ENCODE measurements around the gene LILRA6. TPM values are rescaled to one million over a fixed set of nuclear protein-coding genes. Genes with fewer than 3 reads are reported as not detected.

LILRA6 gene
- total and polyA plus RNA-seq, 2 of the 13 experiments (the other 11 are each of a cell fraction or from before 2014, with no cell fraction given), result not detected

DNA sequence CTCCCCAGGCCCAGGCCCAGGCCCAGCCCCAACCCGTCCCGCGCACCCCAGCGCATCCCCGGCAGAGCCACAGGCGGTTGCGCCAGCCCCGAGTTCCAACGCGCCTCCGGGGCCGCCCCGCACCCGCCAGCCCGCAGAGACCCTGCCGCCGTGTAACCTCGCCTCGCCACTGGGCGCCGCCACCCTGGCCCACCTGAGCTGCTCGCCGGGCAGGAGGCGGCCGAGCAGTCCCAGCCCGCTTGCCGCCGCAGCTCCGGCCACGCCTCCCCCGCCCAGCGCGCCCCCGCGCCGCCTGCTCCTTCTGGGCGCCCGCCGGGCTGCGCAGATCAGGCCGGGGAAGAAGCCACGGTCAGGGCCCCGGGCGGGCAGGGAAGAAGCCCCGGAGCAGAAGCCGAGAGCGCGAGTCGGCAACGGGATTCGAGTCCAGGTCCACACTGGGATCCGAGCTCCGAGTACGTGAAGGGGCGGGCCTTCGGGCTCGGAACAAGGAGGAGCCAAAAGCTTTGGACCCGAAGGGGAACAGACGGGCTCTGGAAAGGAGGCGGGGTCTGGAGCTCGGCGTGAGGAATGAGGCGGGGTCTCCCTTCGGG, 53.4 kb downstream of the LILRA6 start, which contains the start of gene MBOAT7 (continued):
- TF ChIP-seq KDM2A (CRISPR knock-in tag; IDR thresholded peaks at IDR 0.05; ENCODE audit: borderline replicate concordance, low read depth), result peak; percentile 30; the same call in 1 of the 2 replicates
- TF ChIP-seq, protein P1, sequence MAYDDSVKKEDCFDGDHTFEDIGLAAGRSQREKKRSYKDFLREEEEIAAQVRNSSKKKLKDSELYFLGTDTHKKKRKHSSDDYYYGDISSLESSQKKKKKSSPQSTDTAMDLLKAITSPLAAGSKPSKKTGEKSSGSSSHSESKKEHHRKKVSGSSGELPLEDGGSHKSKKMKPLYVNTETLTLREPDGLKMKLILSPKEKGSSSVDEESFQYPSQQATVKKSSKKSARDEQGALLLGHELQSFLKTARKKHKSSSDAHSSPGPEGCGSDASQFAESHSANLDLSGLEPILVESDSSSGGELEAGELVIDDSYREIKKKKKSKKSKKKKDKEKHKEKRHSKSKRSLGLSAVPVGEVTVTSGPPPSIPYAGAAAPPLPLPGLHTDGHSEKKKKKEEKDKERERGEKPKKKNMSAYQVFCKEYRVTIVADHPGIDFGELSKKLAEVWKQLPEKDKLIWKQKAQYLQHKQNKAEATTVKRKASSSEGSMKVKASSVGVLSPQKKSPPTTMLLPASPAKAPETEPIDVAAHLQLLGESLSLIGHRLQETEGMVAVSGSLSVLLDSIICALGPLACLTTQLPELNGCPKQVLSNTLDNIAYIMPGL (CRISPR knock-in tag; IDR thresholded peaks at IDR 0.05; ENCODE audit: borderline replicate concordance in 1 of 2, low read depth in 1 of 2), result peak; percentile 82 to 89; a peak in 3 of 4 replicates
- TF ChIP-seq MAFG (CRISPR knock-in tag; IDR thresholded peaks at IDR 0.05), result no peak
- no peak for TF ChIP-seq CREM (IDR thresholded peaks at IDR 0.05)
- no peak for TF ChIP-seq CREM (CRISPR knock-in tag; IDR thresholded peaks at IDR 0.05)
- TF ChIP-seq CHD2 (IDR thresholded peaks at IDR 0.05; ENCODE audit: low read depth, low read length), result no peak
- TF ChIP-seq, protein P2, sequence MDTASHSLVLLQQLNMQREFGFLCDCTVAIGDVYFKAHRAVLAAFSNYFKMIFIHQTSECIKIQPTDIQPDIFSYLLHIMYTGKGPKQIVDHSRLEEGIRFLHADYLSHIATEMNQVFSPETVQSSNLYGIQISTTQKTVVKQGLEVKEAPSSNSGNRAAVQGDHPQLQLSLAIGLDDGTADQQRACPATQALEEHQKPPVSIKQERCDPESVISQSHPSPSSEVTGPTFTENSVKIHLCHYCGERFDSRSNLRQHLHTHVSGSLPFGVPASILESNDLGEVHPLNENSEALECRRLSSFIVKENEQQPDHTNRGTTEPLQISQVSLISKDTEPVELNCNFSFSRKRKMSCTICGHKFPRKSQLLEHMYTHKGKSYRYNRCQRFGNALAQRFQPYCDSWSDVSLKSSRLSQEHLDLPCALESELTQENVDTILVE (CRISPR knock-in tag; IDR thresholded peaks at IDR 0.05), result no peak
- TF ChIP-seq SOX5 (CRISPR knock-in tag; IDR thresholded peaks at IDR 0.05; ENCODE audit: borderline replicate concordance), result peak; percentile 18; the same call in 1 of the 2 replicates
- TF ChIP-seq SIN3B (IDR thresholded peaks at IDR 0.05; ENCODE audit: low read length), result no peak
- TF ChIP-seq ZNF326 (CRISPR knock-in tag; IDR thresholded peaks at IDR 0.05; ENCODE audit: borderline replicate concordance), result no peak
- TF ChIP-seq SOX6 (IDR thresholded peaks at IDR 0.05), result no peak
- no peak for TF ChIP-seq SOX6 (CRISPR knock-in tag; IDR thresholded peaks at IDR 0.05)
- TF ChIP-seq, protein P3, sequence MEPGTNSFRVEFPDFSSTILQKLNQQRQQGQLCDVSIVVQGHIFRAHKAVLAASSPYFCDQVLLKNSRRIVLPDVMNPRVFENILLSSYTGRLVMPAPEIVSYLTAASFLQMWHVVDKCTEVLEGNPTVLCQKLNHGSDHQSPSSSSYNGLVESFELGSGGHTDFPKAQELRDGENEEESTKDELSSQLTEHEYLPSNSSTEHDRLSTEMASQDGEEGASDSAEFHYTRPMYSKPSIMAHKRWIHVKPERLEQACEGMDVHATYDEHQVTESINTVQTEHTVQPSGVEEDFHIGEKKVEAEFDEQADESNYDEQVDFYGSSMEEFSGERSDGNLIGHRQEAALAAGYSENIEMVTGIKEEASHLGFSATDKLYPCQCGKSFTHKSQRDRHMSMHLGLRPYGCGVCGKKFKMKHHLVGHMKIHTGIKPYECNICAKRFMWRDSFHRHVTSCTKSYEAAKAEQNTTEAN (CRISPR knock-in tag; conservative IDR thresholded peaks at IDR 0.05), result no peak; the same call in none of the 2 replicates
- peak; percentile 90 for TF ChIP-seq ZFY (CRISPR knock-in tag; IDR thresholded peaks at IDR 0.05)
- TF ChIP-seq ZNF563 (CRISPR knock-in tag; IDR thresholded peaks at IDR 0.05), result peak; percentile 63
- TF ChIP-seq, protein P4, sequence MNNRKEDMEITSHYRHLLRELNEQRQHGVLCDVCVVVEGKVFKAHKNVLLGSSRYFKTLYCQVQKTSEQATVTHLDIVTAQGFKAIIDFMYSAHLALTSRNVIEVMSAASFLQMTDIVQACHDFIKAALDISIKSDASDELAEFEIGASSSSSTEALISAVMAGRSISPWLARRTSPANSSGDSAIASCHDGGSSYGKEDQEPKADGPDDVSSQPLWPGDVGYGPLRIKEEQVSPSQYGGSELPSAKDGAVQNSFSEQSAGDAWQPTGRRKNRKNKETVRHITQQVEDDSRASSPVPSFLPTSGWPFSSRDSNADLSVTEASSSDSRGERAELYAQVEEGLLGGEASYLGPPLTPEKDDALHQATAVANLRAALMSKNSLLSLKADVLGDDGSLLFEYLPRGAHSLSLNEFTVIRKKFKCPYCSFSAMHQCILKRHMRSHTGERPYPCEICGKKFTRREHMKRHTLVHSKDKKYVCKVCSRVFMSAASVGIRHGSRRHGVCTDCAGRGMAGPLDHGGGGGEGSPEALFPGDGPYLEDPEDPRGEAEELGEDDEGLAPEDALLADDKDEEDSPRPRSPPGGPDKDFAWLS (CRISPR knock-in tag; IDR thresholded peaks at IDR 0.05; ENCODE audit: borderline replicate concordance), result no peak
- TF ChIP-seq NCOA5 (CRISPR knock-in tag; IDR thresholded peaks at IDR 0.05), result no peak
- peak; percentile 86 for TF ChIP-seq PHF8 (CRISPR knock-in tag; IDR thresholded peaks at IDR 0.05)
- peak; percentile 92 for TF ChIP-seq RBFOX2 (IDR thresholded peaks at IDR 0.05; ENCODE audit: low read depth, low read length)
- TF ChIP-seq, protein P5, sequence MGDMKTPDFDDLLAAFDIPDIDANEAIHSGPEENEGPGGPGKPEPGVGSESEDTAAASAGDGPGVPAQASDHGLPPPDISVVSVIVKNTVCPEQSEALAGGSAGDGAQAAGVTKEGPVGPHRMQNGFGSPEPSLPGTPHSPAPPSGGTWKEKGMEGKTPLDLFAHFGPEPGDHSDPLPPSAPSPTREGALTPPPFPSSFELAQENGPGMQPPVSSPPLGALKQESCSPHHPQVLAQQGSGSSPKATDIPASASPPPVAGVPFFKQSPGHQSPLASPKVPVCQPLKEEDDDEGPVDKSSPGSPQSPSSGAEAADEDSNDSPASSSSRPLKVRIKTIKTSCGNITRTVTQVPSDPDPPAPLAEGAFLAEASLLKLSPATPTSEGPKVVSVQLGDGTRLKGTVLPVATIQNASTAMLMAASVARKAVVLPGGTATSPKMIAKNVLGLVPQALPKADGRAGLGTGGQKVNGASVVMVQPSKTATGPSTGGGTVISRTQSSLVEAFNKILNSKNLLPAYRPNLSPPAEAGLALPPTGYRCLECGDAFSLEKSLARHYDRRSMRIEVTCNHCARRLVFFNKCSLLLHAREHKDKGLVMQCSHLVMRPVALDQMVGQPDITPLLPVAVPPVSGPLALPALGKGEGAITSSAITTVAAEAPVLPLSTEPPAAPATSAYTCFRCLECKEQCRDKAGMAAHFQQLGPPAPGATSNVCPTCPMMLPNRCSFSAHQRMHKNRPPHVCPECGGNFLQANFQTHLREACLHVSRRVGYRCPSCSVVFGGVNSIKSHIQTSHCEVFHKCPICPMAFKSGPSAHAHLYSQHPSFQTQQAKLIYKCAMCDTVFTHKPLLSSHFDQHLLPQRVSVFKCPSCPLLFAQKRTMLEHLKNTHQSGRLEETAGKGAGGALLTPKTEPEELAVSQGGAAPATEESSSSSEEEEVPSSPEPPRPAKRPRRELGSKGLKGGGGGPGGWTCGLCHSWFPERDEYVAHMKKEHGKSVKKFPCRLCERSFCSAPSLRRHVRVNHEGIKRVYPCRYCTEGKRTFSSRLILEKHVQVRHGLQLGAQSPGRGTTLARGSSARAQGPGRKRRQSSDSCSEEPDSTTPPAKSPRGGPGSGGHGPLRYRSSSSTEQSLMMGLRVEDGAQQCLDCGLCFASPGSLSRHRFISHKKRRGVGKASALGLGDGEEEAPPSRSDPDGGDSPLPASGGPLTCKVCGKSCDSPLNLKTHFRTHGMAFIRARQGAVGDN (CRISPR knock-in tag; IDR thresholded peaks at IDR 0.05), result peak; percentile 59
- peak; percentile 88 for TF ChIP-seq ZFX (CRISPR knock-in tag; IDR thresholded peaks at IDR 0.05; ENCODE audit: low read depth)

Data from HepG2 (cell line).